Placental pericyte (primary cell): ENCODE results near the gene BACH2. TPM values are rescaled to one million over a fixed set of nuclear protein-coding genes. Genes with fewer than 3 reads are reported as not detected.

Experiments used
- small RNA-seq: library from RNA; depleted of rRNA; stranded (forward); fragments of <200 nt; gene quantifications from one replicate; pipeline ENCODE3, GENCODE V24; 2012; ENCODE audit warnings: low replicate concordance
- total RNA-seq: library from RNA; depleted of rRNA; stranded (reverse); fragments of >200 nt; gene quantifications from 2 replicates; pipeline ENCODE4 v1.2.3, GENCODE V29; 2012

The BACH2 gene
- 0.29 and 1.3 TPM in 2 replicates for total RNA-seq

DNA sequence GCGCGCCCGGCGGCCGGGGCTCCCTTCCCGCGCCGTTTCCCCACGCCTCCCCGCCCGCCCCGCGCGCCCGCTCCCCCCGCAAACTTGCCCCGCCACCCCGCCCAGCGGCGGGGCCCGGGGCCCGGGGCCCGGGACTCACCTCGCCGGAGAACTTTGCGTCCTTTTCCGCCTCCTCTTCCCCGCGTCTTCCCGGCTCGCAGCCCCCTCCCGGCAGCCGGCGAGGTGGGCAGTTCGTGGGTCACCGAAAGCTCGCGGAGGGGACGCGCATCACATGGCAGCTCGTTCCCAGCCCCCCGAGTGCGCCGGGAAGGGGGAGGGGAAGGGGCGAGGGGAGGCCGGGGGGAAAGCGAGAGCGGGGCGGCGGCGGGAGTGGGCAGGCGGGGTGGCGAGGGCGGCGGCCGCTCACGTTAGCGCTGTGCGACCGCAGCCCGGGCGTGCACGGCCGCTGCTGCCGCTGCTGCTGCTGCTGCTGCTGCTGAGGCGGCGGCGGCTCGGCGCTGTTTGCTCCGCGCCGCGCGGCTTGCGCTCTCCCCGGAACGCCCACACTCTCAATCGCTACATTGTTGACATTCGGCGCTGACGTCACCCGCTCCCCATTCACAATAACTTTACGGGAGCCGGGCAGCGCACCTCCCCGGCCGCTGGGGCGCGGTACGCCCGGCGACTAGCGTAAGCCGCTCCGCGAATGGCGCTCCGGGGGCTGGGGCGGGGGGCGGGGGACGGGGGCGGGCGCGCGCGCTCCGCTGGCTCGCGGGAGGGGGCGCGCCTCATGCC, at the start of gene BACH2:
Gene BACH2 (minus strand): TSS at position 503 of the 774 bp plus-strand sequence. CDS start 287,999 bp downstream, outside the sequence.

DNA sequence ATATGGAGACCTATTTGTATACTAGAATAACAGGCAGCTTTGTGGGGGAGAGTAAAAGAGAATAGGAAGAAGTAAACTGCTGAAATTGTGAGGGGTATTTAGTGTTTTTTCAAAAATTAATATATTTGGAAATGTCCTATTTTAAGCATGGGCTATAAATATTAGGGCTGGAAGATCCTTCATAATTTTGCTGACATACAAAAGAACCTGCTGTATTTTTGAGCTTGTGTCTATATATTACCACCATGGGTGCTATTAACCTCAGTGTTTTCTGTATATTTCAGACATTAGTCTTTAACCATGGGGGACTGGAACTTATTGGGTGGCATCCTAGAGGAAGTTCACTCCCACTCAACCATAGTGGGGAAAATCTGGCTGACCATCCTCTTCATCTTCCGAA, 402.5 kb downstream of the BACH2 start, which contains the start of gene GJA10:
Gene GJA10 (plus strand): TSS at position 301 of the 400 bp plus-strand sequence. CDS start 0 bp downstream, at position 301.

Small RNA genes lying within 50 kb of the gene (small RNA-seq; reads per million reads assigned to genes)
- gene MIR4464 (not detected), gene RF00019 (not detected), gene RN7SKP110 (not detected)
